HG02642 (cell line): ENCODE results near the gene MYRF.

Experiments used
- ATAC-seq: cut with Tn5 transposase; IDR thresholded peaks from one replicate; pipeline ENCODE4 v1.9.1; 2021; ENCODE audit warnings: mild to moderate bottlenecking; ENCODE audit not compliant: unreplicated experiment, poor library complexity

MYRF gene

DNA sequence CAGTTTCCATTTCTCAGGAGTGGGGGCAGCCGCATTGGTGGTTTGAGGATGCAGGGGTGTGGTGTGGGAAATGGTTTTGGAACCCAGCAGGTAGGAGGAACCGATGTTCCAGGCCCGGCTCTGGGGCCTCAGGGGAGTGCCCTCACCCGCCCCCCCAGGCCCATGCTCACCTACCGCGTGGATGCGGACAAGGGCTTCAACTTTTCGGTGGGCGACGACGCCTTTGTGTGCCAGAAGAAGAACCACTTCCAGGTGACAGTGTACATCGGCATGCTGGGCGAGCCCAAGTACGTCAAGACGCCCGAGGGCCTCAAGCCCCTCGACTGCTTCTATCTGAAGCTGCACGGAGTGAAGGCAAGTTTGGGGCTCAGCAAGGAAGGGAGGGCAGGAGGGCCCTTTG lies 21.4 kb downstream of the MYRF start:
- no peak for ATAC-seq

- ATAC-seq = no peak
These were observed 22.0 kb downstream of the MYRF start for GRCh38 chr11:61774411-61774810.

- no peak for ATAC-seq
These were observed 22.7 kb downstream of the MYRF start for GRCh38 chr11:61775106-61775505.

GRCh38 chr11:61775606-61776554 lies 23.4 kb downstream of the MYRF start:
- no peak for ATAC-seq

- ATAC-seq = no peak
These were observed 24.2 kb downstream of the MYRF start for GRCh38 chr11:61776561-61777075.

DNA sequence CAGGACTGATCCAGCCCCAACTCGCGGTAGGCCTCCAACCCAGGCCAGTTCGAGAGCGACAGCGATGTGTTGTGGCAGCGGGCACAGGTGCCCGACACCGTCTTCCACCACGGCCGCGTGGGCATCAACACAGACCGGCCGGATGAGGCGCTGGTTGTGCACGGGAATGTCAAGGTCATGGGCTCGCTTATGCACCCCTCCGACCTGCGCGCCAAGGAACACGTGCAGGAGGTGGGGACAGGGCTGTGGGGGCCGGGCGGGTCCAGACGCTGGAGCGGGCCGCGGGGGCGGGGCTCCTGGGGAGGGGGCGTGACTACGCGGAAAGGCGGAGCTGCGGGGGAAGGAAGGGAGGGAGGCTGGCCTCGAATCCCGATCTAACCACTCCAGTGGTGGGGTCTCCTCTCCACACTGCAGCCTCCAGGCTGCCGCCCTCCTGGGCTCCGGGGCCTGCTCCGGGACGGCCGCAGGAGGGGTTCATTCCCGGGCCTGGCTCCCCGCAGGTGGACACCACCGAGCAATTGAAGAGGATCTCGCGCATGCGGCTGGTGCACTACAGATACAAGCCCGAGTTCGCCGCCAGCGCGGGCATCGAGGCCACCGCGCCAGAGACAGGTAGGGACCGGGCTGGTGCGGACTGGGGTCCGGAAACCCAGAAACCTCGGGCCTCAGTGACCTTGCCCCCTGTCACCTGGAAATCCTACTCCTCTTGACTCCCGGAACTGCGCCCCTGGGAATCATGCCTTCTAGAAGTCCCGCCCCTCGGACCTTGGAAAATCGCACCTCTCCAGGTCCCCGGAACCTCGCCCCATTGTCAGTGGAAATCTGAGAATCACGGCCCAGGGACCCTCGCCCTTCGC lies 25.0 kb downstream of the MYRF start:
- ATAC-seq = no peak

GRCh38 chr11:61778357-61778886 lies 26.0 kb downstream of the MYRF start:
- no peak for ATAC-seq

DNA sequence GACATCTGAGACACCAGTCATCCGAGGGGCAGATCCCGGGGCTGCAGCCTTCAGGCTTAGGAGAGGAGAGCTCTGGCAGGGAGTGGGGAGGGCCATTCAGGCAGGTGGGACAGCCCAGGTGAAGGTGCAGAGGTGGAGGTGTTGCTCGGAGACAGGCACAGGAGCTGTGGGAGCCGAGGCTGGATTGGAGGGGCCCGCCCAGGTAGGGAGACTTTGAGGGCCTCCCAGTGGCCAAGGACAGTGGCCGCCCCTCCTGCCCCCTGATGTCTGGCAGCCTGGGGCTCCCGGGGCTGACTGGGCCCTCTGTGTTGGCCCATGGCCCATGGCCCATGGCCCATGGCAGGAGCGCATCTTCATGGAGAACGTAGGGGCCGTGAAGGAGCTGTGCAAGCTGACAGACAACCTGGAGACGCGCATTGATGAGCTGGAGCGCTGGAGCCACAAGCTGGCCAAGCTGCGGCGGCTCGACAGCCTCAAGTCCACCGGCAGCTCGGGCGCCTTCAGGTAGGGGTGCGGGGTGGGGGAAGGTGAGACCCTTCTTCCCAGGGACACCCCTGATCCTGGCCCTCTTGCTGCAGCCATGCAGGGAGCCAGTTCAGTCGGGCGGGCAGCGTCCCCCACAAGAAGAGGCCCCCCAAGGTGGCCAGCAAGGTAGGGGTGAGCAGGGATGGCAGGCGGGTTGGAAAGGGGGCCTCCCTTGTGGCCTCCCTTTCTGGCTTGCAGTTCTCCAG lies 26.6 kb downstream of the MYRF start:
- ATAC-seq = no peak

DNA sequence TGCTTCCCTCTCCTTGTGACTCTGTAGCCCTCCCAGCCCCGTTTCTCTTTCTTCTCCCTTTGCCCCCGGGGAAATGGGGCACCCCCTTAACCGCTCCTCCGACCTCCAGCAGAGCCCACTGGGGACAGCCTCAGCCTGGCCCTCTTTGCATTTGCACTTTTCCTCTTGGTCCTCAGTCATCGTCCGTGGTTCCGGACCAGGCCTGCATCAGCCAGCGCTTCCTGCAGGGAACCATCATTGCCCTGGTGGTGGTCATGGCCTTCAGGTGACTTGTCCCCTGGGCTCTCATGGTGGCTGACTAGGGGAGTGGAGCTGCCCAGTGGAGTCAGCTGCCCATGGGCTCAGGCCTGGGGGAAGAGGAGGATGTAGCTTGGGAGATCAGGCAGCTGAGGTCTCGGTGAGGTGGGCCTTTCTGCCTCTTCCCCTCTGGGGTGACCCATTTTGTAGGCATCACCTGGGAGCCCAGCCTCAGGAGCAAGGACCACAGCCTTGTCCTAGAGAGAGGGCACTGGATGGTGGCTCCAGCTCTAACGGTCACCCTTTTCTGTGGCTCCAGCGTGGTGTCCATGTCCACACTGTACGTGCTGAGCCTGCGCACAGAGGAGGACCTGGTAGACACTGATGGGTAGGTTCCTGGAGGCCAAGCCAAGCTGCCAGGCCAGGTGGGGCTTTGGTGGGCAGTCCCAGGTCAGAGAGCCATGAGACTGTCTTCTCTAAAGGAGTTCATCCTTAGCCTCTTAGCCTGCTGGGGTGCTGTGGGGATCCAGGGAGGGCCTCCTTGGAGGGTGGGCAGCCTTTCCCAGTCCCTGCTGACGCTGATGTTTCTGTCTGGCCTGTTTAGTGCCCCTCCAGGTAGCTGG lies 27.5 kb downstream of the MYRF start:
- no peak for ATAC-seq

DNA sequence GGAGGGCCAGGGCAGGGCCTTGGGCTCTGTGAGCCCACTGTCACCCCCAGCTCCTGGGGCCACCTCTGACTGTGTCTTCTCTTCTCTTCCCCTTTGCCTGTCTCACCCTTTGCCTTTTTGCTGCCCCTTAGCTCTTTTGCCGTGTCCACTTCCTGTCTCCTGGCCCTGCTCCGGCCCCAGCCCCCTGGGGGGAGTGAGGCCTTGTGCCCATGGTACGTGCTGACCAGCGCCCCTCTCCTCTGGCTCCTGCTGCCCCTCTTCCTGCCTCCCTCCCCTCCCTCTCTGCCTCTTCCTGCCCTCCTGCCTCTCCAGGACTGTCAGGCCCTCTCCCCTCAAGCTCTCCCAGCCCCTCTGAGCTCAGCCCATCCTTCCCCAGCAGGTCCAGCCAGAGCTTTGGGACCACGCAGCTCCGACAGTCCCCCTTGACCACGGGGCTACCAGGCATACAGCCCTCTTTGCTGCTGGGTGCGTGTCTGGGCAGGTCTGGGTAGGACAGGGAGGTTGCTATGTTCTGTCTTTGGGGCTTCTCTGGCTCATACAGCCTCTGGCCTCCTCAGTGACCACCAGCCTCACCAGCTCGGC lies 28.2 kb downstream of the MYRF start:
- ATAC-seq = no peak

- ATAC-seq = no peak
These were observed 29.1 kb downstream of the MYRF start for GRCh38 chr11:61781585-61781984.

DNA sequence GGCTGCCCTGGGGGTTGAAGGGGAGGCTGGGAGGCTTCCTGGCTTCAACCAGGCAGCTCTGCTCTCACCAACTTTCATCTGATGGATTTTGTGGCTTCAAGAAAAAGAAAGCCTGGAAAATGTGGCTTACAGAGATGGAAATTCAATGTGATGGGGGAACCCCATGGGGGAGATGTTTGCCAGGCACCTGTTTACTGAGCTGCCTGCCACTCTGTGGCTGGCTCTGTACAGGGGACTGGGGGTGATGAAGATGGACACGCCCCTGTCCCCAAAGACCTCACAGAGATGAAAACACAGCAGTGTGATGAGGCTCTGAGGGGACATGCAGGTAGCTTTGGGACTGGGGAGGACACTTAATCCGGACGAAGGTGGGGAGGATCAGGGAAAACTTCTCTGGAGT lies 29.9 kb downstream of the MYRF start:
- ATAC-seq = no peak

DNA sequence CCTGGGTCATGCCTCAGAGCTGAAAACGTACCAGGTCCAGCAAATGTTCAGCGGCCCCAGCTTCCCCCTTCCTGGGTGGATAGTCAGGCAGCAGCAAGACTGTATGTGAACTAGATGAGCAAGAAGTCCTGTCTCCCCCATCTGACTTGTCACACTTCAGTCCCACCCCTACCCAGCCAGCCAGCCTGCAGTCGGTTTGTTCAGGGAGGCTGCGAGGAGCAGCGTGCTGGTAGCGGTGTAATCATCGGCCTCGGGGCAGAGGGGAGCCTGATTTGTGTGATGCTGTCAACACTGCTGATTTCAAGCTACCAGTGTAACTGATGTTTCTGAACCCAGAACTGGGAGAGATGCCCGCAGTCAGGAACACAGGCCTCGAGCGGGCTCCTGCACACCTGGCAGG lies 30.4 kb downstream of the MYRF start:
- ATAC-seq = no peak

DNA sequence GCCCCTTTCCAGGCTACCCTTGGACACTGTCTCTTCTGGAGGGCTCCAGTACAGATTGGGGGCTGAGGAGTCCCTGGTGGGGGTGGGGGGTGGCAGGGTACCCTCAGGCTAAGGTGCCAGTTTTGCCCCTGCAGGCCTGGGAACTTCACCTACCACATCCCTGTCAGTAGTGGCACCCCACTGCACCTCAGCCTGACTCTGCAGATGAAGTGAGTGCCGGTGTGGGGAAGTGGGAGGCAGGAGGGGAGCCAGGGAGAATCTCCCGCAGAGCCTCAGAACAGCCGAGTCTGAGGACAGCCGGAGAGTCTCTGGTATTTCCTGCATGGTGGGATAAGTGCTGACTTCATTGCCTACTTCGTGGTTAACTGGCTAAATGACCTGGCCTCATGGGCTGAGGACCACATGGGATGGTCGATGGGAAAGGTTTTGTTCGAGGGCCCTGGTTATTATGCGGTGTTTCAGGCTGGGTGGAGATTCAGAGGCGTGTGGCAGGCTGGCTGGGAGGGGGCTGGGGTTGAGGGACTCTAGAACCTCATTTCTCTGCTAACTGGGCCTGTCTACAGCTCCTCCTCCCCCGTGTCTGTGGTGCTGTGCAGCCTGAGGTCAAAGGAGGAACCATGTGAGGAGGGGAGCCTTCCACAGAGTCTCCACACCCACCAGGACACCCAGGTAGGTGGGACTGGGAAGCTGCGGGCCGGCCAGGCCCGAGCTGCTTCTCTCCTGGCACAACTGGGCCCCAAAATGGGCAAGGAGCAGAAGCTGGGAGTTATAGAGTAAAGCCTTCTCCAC lies 31.5 kb downstream of the MYRF start:
- no peak for ATAC-seq

GRCh38 chr11:61784506-61784805 lies 32.0 kb downstream of the MYRF start:
- no peak for ATAC-seq

DNA sequence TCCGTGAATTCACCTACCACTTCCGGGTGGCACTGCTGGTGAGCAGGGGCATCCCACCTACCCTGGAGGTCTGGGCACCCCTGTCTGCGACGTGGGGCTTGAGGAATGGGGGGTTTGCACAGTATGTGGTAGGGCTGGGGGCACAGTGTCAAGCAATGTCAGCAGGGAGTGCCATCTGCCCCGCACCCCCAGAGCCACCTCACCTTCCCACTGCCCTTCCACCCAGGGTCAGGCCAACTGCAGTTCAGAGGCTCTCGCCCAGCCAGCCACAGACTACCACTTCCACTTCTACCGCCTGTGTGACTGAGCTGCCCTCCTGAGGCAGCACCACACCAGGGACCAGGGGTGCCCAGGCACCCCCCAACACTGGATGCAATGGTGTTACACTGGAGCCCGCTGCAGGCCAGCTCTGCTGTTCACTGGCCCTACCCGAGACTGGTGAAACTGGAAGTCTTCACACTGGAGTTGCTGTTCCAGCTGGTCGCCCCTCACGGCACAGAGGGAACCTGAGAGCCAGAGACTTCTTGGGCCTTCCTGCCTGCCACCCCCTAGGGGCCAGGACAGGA lies 33.5 kb downstream of the MYRF start:
- ATAC-seq = no peak

DNA sequence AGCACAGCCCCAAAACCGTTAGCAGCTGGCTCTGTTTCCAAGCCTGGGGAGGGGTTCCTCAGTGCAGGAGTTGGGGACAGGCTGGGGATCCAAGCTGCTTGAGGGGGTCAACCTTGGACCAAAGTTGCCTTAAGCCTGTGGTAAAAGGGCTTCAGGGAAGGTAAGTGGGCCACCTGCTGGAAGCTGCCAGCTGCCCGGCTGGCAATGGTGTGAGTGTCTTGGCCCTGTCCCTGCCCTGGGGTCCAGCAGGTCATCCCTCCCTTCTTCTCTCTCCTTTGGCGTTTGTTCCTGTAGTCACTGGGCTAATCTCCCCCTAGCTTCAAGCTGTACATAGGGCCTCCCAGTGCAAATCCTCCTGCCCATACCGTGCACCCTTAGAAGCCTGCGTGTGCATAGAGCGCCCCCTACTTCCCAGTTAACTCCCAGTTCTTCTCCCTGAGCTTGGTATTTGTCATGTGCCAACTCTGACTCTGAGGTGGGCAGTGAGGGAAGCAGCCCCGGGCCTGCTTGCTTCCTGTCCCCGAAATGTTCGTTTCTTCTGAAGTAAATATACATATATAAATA lies 35.6 kb downstream of the MYRF start:
- no peak for ATAC-seq
